Astrocyte (in vitro differentiated cells and primary cell): ENCODE measurements around the gene CACNA1B. TPM values are rescaled to one million over a fixed set of nuclear protein-coding genes. Genes with fewer than 3 reads are reported as not detected.

Experiments used
- DNase-seq: peaks from one replicate; pipeline ENCODE4 v3.0.0-alpha.2; 2010; ENCODE audit warnings: low read depth
- FAIRE-seq: peaks from 2 replicates; lab custom pipeline; 2011; peaks lifted over from hg19 to GRCh38; lab: Jason Lieb, UNC
- H2AFZ ChIP-seq: 2 replicates; pipeline ENCODE4 v1.6.0; 2012; ENCODE audit warnings: low read depth, low read length, inconsistent platforms
- H3K27ac ChIP-seq: 2 replicates; pipeline ENCODE4 v1.5.1; 2011; ENCODE audit warnings: low read depth, low read length, inconsistent platforms
- H3K27me3 ChIP-seq: 2 replicates; pipeline ENCODE4 v1.6.0; 2011; ENCODE audit warnings: low read length, inconsistent platforms; ENCODE audit not compliant: insufficient read depth
- H3K36me3 ChIP-seq: 2 replicates; pipeline ENCODE4 v1.5.1; 2011; ENCODE audit warnings: low read length, inconsistent platforms; ENCODE audit not compliant: insufficient read depth
- H3K4me1 ChIP-seq: 2 replicates; pipeline ENCODE4 v1.5.1; 2011; ENCODE audit warnings: low read length, inconsistent platforms; ENCODE audit not compliant: insufficient read depth
- H3K4me2 ChIP-seq: 2 replicates; pipeline ENCODE4 v1.6.0; 2012; ENCODE audit warnings: low read length, inconsistent platforms
- H3K4me3 ChIP-seq: 2 replicates; pipeline ENCODE4 v1.5.1; 2011; ENCODE audit warnings: low read depth, mild to moderate bottlenecking, low read length, inconsistent platforms; ENCODE audit not compliant: insufficient read depth
- H3K79me2 ChIP-seq: 2 replicates; pipeline ENCODE4 v1.6.0; 2012; ENCODE audit warnings: mild to moderate bottlenecking, low read length, inconsistent platforms; ENCODE audit not compliant: insufficient read depth
- H3K9ac ChIP-seq: 2 replicates; pipeline ENCODE4 v1.6.0; 2012; ENCODE audit warnings: mild to moderate bottlenecking, low read length, inconsistent platforms
- H3K9me3 ChIP-seq: 2 replicates; pipeline ENCODE4 v1.5.1; 2012; ENCODE audit warnings: low read depth, mild to moderate bottlenecking, low read length, inconsistent platforms; ENCODE audit not compliant: insufficient read depth
- H4K20me1 ChIP-seq: 2 replicates; pipeline ENCODE4 v1.6.0; 2012; ENCODE audit warnings: low read length, inconsistent platforms; ENCODE audit not compliant: insufficient read depth
- H3K27ac Mint-ChIP-seq: one replicate; pipeline ENCODE4 v1.8.0; 2021; ENCODE audit warnings: mild to moderate bottlenecking, mixed read lengths; ENCODE audit not compliant: unreplicated experiment
- H3K27me3 Mint-ChIP-seq: one replicate; pipeline ENCODE4 v1.8.0; 2021; ENCODE audit warnings: low read depth, mixed read lengths; ENCODE audit not compliant: unreplicated experiment
- H3K36me3 Mint-ChIP-seq: one replicate; pipeline ENCODE4 v1.8.0; 2021; ENCODE audit warnings: low read depth, mixed read lengths; ENCODE audit not compliant: unreplicated experiment
- H3K4me1 Mint-ChIP-seq: one replicate; pipeline ENCODE4 v1.8.0; 2021; ENCODE audit warnings: low read depth, mixed read lengths; ENCODE audit not compliant: unreplicated experiment
- H3K4me3 Mint-ChIP-seq: one replicate; pipeline ENCODE4 v1.8.0; 2021; ENCODE audit warnings: mild to moderate bottlenecking, moderate library complexity, mixed read lengths; ENCODE audit not compliant: unreplicated experiment
- H3K9me3 Mint-ChIP-seq: one replicate; pipeline ENCODE4 v1.8.0; 2021; ENCODE audit warnings: mild to moderate bottlenecking, mixed read lengths; ENCODE audit not compliant: unreplicated experiment
- EZH2 ChIP-seq: IDR thresholded peaks from 2 replicates; pipeline ENCODE4 v1.6.1; 2012; ENCODE audit warnings: mild to moderate bottlenecking, low read length, inconsistent platforms; ENCODE audit not compliant: insufficient read depth
- total RNA-seq: library from RNA; stranded (reverse); gene quantifications from 2 replicates; pipeline ENCODE4 v1.2.1, GENCODE V29; 2021
- TF ChIP-seq, protein P1 (sequence below): IDR thresholded peaks from 2 replicates; pipeline ENCODE4 v1.5.1; 2011; ENCODE audit warnings: low read depth, mild to moderate bottlenecking, inconsistent platforms, low read length, moderate library complexity; ENCODE audit not compliant: insufficient read depth

The CACNA1B gene
- total RNA-seq, 1 donor from 2014 or later: 3.1 TPM

DNA sequence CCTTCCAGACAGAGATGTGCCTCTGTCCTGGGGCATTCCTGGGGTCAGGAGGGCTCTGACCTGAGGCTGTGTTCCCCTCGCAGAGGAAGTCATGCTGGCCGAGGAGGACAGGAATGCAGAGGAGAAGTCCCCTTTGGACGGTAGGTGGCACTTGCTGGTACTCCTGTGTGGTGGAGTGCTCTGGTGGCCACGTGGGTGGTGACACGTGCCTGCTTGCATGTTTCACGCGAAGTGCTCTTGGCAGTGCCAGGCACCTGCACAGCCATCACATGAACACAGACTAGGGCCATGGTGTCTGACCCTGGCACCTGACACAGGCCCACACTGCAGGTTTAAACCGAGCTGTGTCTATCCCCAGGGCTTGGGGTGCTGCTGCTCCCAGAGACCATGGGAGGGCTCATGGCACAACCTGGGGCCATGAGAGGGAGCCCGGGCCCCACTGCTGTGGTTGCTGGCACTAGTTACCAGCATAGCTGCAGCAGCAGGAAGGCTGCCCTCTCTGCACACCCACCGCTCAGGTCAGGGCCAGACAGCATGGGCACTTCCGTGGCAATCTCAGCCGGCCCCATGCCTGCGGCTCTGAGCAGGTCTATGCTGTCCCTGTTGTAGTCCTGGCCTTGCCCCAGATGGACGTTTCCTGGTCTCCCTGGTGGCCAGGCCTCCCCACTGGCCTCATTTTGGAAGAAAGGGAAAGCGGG, 79.3 kb downstream of the CACNA1B start:
- peaks cover 5% of the 10 kb centered on the region for H3K36me3 Mint-ChIP-seq
- no peaks in the 10 kb centered on the region for H3K27me3 ChIP-seq
- H3K36me3 ChIP-seq: no peaks in the 10 kb centered on the region
- H3K27ac ChIP-seq: no peak overlapping the region
- no peaks in the 10 kb centered on the region for H4K20me1 ChIP-seq
- no peak overlapping the region for H3K4me2 ChIP-seq
- DNase-seq: no peak
- H3K4me1 Mint-ChIP-seq: no peaks in the 10 kb centered on the region
- FAIRE-seq: no peak
- peaks cover 10% of the 10 kb centered on the region for H3K27me3 Mint-ChIP-seq
- peaks cover 4% of the 10 kb centered on the region for H3K9me3 ChIP-seq
- peaks cover 5% of the 10 kb centered on the region for H3K9me3 Mint-ChIP-seq
- no peak overlapping the region for H3K4me3 ChIP-seq
- H3K4me1 ChIP-seq: no peaks in the 10 kb centered on the region
- H3K79me2 ChIP-seq: no peaks in the 10 kb centered on the region
- no peak overlapping the region for H3K27ac Mint-ChIP-seq
- H3K9ac ChIP-seq: no peak overlapping the region
- TF ChIP-seq, protein P1, sequence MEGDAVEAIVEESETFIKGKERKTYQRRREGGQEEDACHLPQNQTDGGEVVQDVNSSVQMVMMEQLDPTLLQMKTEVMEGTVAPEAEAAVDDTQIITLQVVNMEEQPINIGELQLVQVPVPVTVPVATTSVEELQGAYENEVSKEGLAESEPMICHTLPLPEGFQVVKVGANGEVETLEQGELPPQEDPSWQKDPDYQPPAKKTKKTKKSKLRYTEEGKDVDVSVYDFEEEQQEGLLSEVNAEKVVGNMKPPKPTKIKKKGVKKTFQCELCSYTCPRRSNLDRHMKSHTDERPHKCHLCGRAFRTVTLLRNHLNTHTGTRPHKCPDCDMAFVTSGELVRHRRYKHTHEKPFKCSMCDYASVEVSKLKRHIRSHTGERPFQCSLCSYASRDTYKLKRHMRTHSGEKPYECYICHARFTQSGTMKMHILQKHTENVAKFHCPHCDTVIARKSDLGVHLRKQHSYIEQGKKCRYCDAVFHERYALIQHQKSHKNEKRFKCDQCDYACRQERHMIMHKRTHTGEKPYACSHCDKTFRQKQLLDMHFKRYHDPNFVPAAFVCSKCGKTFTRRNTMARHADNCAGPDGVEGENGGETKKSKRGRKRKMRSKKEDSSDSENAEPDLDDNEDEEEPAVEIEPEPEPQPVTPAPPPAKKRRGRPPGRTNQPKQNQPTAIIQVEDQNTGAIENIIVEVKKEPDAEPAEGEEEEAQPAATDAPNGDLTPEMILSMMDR: no peak
- TF ChIP-seq EZH2: no peak
- no peak overlapping the region for H2AFZ ChIP-seq
- no peak overlapping the region for H3K4me3 Mint-ChIP-seq

DNA sequence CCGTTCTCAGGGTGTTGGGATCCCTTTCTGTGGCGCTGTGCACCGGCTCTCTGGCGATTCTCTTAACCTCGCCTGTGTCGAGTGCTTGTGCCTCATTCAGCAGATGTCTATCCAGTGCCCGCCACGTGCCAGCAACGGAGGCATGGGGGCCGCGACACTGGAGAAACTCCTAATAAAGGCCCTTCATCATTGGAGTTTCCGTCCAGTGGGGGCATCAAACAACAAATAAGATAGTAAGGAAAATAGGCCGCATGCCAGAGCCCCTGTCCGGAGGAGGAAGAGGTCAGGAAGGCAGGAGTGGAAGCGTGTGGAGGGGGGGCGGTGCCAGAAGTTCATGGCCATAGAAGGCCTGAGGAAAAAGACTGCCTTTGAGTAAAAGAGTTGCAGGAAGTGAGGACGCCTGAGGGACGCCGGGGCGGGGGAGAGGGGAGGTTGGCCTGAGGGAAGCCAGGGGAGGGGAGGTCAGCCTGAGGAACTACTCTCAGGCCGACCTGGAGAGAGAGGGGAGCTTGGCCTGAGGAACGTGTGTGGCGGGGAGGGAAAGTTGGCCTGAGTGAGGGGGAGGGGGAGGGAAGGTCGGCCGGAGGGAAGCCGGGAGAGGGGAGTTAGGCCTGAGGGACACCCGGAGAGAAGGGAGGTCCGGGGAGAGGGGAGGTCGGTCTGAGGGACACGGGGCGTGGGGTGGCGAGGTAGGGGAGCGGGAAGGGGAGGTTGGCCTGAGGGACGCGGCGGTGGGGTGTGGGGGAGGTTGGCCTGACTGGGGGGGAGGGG, 82.2 kb downstream of the CACNA1B start:
- no peaks in the 10 kb centered on the region for H3K4me1 Mint-ChIP-seq
- Histone ChIP-seq H3K4me3 (no peak overlapping the region), H3K27ac (no peak overlapping the region), H3K27me3 (no peaks in the 10 kb centered on the region), H4K20me1 (no peaks in the 10 kb centered on the region), H3K9ac (no peak overlapping the region), H3K4me2 (no peak overlapping the region), H3K4me1 (no peaks in the 10 kb centered on the region), H3K9me3 (peaks cover 4% of the 10 kb centered on the region), H3K36me3 (no peaks in the 10 kb centered on the region), H3K79me2 (no peaks in the 10 kb centered on the region), H2AFZ (no peak overlapping the region)
- H3K27ac Mint-ChIP-seq: no peak overlapping the region
- peaks cover 11% of the 10 kb centered on the region for H3K9me3 Mint-ChIP-seq
- TF ChIP-seq EZH2: no peak
- TF ChIP-seq, protein P1: no peak
- DNase-seq: no peak
- no peak overlapping the region for H3K4me3 Mint-ChIP-seq
- FAIRE-seq: no peak
- H3K27me3 Mint-ChIP-seq: peaks cover 4% of the 10 kb centered on the region
- H3K36me3 Mint-ChIP-seq: peaks cover 8% of the 10 kb centered on the region

DNA sequence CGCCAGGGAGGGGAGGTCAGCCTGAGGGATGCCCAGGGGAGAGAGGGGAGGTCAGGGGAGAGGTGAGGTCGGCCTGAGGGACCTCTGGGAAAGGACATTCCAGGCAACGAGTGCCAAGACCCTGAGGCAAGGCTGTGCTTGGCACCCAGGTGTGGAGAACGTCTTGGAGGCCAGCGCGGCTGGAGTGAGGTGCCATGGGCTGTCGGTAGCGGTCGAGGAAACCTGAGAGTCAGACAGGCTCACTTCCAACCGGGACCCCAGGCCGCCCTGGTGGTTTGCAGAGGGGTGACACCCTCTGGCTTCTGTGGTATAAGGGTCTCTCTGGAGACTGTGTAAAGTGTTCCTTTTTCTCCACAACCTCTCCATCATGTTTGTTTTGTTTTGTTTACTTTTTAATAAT, 82.9 kb downstream of the CACNA1B start:
- Histone ChIP-seq H3K4me1 (no peaks in the 10 kb centered on the region), H3K27me3 (no peaks in the 10 kb centered on the region), H3K36me3 (no peaks in the 10 kb centered on the region), H3K79me2 (no peaks in the 10 kb centered on the region), H3K9me3 (peaks cover 4% of the 10 kb centered on the region), H3K9ac (no peak overlapping the region), H2AFZ (no peak overlapping the region), H3K4me2 (no peak overlapping the region), H4K20me1 (no peaks in the 10 kb centered on the region), H3K27ac (no peak overlapping the region), H3K4me3 (no peak overlapping the region)
- Mint-ChIP-seq H3K27ac (no peak overlapping the region), H3K4me3 (no peak overlapping the region), H3K4me1 (no peaks in the 10 kb centered on the region), H3K27me3 (peaks cover 4% of the 10 kb centered on the region), H3K9me3 (peaks cover 11% of the 10 kb centered on the region), H3K36me3 (peaks cover 8% of the 10 kb centered on the region)
- no peak for TF ChIP-seq EZH2
- TF ChIP-seq, protein P1: no peak
- DNase-seq: no peak
- no peak for FAIRE-seq
